Loucy (cell line): ENCODE data around the gene NANOS3.
"Not testable (repeated sequence)": the region's sequence is repeated elsewhere in the genome, so short reads cannot be mapped to it uniquely, and the experiment has no call there.

Experiments used
- H2AFZ ChIP-seq: fragments of 200-600 bp; sonication (generic); 2 replicates; pipeline ENCODE4 v1.6.0; 2016; ENCODE audit warnings: antibody characterized with exemption, mild to moderate bottlenecking, low read length, moderate library complexity
- H3F3A ChIP-seq: fragments of 200-600 bp; 2 replicates; pipeline ENCODE4 v1.6.0; 2016; ENCODE audit warnings: antibody characterized with exemption, low read depth, mild to moderate bottlenecking
- H3K27me3 ChIP-seq: fragments of 200-600 bp; sonication (generic); 2 replicates; pipeline ENCODE4 v1.6.1; 2014; ENCODE audit warnings: low read length, mild to moderate bottlenecking; ENCODE audit not compliant: insufficient read depth, poor library complexity, severe bottlenecking
- H3K36me3 ChIP-seq: fragments of 200-600 bp; sonication (generic); 2 replicates; pipeline ENCODE4 v1.6.1; 2016; ENCODE audit warnings: low read length; ENCODE audit not compliant: insufficient read depth
- H3K4me1 ChIP-seq: fragments of 200-600 bp; sonication (generic); 2 replicates; pipeline ENCODE4 v1.5.1; 2014; ENCODE audit warnings: low read length, mild to moderate bottlenecking; ENCODE audit not compliant: insufficient read depth, poor library complexity, severe bottlenecking
- H3K4me2 ChIP-seq: fragments of 200-600 bp; sonication (generic); 2 replicates; pipeline ENCODE4 v1.6.0; 2014; ENCODE audit warnings: antibody characterized with exemption, low read length, low read depth, mild to moderate bottlenecking; ENCODE audit not compliant: poor library complexity, severe bottlenecking
- H3K4me3 ChIP-seq: fragments of 200-600 bp; sonication (generic); 2 replicates; pipeline ENCODE4 v1.5.1; 2014; ENCODE audit warnings: low read length, mild to moderate bottlenecking, mixed read lengths; ENCODE audit not compliant: poor library complexity, severe bottlenecking
- H3K79me2 ChIP-seq: fragments of 200-600 bp; sonication (generic); 2 replicates; pipeline ENCODE4 v1.6.1; 2014; ENCODE audit warnings: low read length; ENCODE audit not compliant: insufficient read depth
- H3K9ac ChIP-seq: fragments of 200-600 bp; sonication (generic); 2 replicates; pipeline ENCODE4 v1.6.0; 2014; ENCODE audit warnings: mild to moderate bottlenecking, low read depth, low read length, moderate library complexity; ENCODE audit not compliant: poor library complexity, severe bottlenecking
- H3K9me2 ChIP-seq: fragments of 200-600 bp; sonication (generic); replicated peaks from 2 replicates; pipeline ENCODE4 v1.6.1; 2016; ENCODE audit warnings: low read depth, low read length, mixed read lengths
- H3K9me3 ChIP-seq: fragments of 200-600 bp; sonication (generic); 2 replicates; pipeline ENCODE4 v1.6.1; 2014; ENCODE audit warnings: mild to moderate bottlenecking, antibody characterized with exemption, low read length, low read depth; ENCODE audit not compliant: insufficient read depth
- H4K20me1 ChIP-seq: fragments of 200-600 bp; sonication (generic); 2 replicates; pipeline ENCODE4 v1.6.0; 2014; ENCODE audit warnings: antibody characterized with exemption, low read length, mild to moderate bottlenecking; ENCODE audit not compliant: insufficient read depth, poor library complexity, severe bottlenecking
- EZH2phosphoT487 ChIP-seq: fragments of 200-600 bp; IDR thresholded peaks from 2 replicates; pipeline ENCODE4 v1.6.1; 2018; ENCODE audit warnings: antibody characterized with exemption, mild to moderate bottlenecking, moderate library complexity, borderline replicate concordance
- TF ChIP-seq, protein P1 (sequence below): fragments of 200-600 bp; sonication (generic); conservative IDR thresholded peaks from 2 replicates; pipeline ENCODE4 v1.5.1; 2014; ENCODE audit warnings: mild to moderate bottlenecking, antibody characterized with exemption, low read length

Gene NANOS3

DNA sequence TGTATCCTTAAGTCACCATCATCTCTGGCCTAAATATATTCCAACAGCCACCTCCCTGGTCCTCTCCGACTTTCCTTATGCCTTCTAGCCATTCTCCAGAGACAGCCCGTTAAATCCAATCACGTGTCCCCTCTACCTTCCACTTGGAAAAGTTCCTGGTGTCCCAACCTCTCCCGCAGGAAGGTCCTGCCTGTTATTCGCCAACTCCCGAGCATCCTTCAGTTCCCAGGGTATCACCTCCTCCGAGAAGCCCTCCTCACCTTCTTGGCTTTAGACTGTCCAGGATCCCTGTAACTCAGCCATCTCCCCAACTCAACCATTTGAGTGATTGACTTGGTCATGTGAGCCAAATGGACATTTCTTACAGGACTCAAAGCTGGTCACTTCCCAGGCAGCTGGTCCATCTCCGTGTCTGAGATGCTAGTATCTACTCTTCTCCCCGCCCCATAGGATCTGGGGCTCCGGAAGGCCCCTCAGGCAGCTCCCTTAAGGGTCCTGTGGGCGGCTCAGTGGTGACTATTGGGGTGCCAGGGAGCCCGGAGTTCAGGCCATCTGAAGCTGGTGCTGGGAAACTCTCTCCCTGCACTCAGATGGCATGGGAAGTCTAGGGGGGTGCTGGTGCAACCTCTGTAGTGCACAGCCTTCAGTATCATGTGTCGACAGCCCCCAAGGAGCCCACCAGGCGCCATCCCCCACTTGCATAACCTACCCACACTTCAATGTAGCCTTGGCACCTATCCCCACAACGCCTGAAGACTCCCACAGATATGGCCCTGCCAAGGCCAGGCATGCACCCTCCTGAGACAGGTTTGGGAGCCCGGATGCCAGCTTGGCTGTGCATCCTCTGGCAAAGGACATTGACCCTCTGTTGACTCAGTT lies 27.9 kb upstream of the NANOS3 start:
- H3K4me2 ChIP-seq: no peak overlapping the region
- H3K36me3 ChIP-seq: no peaks in the 10 kb centered on the region
- H2AFZ ChIP-seq: no peak overlapping the region
- no peaks in the 10 kb centered on the region for H3K27me3 ChIP-seq
- 0 out of 2 replicates have a peak, but pooled peaks cover 8% of the 10 kb centered on the region for H3F3A ChIP-seq
- H4K20me1 ChIP-seq: no peaks in the 10 kb centered on the region
- no peaks in the 10 kb centered on the region for H3K9me3 ChIP-seq
- H3K79me2 ChIP-seq: no peaks in the 10 kb centered on the region
- no peaks in the 10 kb centered on the region for H3K9me2 ChIP-seq
- H3K4me1 ChIP-seq: peaks cover 20% of the 10 kb centered on the region
- no peak overlapping the region for H3K4me3 ChIP-seq
- TF ChIP-seq, protein P1, sequence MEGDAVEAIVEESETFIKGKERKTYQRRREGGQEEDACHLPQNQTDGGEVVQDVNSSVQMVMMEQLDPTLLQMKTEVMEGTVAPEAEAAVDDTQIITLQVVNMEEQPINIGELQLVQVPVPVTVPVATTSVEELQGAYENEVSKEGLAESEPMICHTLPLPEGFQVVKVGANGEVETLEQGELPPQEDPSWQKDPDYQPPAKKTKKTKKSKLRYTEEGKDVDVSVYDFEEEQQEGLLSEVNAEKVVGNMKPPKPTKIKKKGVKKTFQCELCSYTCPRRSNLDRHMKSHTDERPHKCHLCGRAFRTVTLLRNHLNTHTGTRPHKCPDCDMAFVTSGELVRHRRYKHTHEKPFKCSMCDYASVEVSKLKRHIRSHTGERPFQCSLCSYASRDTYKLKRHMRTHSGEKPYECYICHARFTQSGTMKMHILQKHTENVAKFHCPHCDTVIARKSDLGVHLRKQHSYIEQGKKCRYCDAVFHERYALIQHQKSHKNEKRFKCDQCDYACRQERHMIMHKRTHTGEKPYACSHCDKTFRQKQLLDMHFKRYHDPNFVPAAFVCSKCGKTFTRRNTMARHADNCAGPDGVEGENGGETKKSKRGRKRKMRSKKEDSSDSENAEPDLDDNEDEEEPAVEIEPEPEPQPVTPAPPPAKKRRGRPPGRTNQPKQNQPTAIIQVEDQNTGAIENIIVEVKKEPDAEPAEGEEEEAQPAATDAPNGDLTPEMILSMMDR: no peak
- TF ChIP-seq EZH2phosphoT487: no peak
- H3K9ac ChIP-seq: no peak overlapping the region

DNA sequence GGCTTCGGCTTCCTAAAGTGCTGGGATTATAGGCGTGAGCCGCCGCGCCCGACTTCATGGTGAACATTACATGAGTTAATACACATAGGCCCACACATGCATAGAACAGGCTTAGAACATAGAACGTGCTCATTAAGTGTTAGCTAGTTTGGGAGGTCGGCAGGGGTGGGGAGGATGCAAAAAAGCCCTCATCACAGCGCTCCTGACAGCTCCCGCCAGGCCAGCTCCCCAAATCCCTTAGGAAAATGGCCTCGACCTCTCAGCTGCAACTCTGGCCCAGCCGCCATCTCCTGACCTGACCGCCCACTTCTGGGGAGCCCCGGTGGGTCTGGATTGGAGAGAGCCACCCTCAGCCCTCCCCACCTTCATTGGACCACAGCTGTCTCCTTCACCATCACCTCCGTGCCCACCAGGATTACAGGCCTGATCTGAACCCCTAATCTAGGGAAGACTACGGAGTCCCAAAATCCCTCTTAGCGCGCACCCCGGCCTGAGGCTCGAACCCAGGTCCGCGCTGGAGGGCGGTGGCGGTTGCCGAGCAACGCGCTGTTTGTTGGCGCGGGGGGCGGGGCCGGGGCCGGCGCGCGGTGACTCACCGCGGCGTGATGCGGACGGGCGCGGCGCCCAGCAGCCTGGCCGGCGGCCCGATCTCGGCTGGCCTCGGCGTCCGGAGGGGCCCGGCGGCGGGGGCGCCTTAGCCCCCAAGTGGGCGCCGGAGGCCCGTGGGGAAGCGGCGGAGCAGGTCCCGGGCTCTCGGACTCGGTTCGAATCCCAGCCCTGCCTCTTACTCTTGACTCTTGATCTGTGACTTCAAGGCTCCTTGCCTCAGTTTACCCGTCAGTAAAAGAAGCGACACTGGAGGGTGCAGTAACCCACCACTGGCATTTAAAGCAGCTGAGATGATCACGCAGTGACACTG lies 26.7 kb upstream of the NANOS3 start:
- H3K4me1 ChIP-seq: peaks cover 18% of the 10 kb centered on the region
- H3K9me2 ChIP-seq: no peaks in the 10 kb centered on the region
- H3F3A ChIP-seq: 0 out of 2 replicates have a peak, but pooled peaks cover 8% of the 10 kb centered on the region
- H3K9ac ChIP-seq: no peak overlapping the region
- H4K20me1 ChIP-seq: no peaks in the 10 kb centered on the region
- no peak overlapping the region for H2AFZ ChIP-seq
- TF ChIP-seq EZH2phosphoT487: no peak
- TF ChIP-seq, protein P1: no peak
- no peak overlapping the region for H3K4me3 ChIP-seq
- no peak overlapping the region for H3K4me2 ChIP-seq
- H3K9me3 ChIP-seq: no peaks in the 10 kb centered on the region
- H3K27me3 ChIP-seq: no peaks in the 10 kb centered on the region
- no peaks in the 10 kb centered on the region for H3K36me3 ChIP-seq
- H3K79me2 ChIP-seq: no peaks in the 10 kb centered on the region

DNA sequence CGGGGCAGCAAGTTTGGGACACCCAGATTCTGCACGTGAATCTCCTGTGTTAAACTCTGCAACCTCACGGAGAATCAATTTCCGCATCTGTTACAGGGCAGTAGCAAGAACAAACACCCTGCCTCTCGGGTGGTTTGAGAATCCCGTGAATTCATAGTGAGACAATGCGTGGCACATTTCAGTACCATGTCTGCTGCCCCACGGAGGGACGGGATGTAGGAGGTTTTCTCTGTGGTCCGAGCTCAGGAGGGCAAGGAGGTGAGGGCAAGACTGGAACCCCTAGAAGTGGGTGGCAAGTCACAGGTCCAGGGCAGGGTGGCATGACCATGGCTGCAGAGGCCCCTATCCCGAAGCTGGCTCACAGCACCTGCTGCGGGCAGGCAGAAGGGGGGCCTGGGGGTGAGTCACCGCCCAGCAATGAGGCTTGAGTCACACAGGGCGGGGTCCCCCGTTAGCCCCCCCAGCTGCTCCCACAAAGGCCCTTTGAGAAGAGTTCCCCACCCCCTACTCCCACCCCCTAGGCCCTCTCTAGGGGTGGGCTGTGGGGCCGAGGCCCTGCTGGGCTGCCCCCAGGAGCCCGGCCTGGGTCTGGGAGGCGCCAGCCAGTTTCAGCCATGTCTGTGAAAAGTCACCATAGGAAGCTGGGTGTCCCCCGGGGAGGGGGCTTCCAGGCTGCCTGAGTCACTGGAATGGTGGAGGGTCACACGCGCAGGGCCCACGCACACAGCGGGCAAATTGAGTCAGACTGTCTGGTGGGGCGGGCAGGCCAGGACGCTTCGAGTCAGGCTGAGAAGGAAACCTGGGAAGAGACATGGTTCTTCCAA lies 25.8 kb upstream of the NANOS3 start:
- Histone ChIP-seq H3K36me3 (no peaks in the 10 kb centered on the region), H3K4me1 (peaks cover 14% of the 10 kb centered on the region), H3K9me2 (no peaks in the 10 kb centered on the region), H3K4me3 (no peak overlapping the region), H4K20me1 (no peaks in the 10 kb centered on the region), H3K79me2 (no peaks in the 10 kb centered on the region), H3K27me3 (no peaks in the 10 kb centered on the region), H3F3A (0 out of 2 replicates have a peak, but pooled peaks cover 8% of the 10 kb centered on the region), H3K9ac (no peak overlapping the region), H3K4me2 (no peak overlapping the region), H3K9me3 (no peaks in the 10 kb centered on the region), H2AFZ (no peak overlapping the region)
- no peak for TF ChIP-seq EZH2phosphoT487
- TF ChIP-seq, protein P1: no peak

DNA sequence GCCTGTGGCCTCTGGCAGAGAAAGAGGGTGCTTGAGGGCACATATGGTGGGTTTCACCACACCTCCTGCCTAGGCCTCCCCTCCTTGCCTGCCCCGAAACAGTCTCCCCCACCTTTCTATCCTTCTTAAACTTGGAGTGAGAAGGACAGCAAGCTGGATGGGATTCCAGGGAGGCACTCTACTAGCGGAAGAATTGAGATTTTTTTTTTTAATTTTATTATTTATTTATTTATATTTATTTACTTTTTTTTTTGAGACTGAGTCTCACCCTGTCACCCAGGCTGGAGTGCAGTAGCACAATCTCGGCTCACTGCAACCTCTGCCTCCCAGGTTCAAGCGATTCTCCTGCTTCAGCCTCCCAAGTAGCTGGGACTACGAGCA lies 25.2 kb upstream of the NANOS3 start:
- not testable (repeated sequence) for H4K20me1 ChIP-seq, H3K79me2 ChIP-seq, H2AFZ ChIP-seq, H3K4me1 ChIP-seq, H3F3A ChIP-seq, H3K36me3 ChIP-seq, H3K4me2 ChIP-seq, H3K9me3 ChIP-seq, H3K9me2 ChIP-seq, H3K9ac ChIP-seq, H3K27me3 ChIP-seq, H3K4me3 ChIP-seq
